HEK293 (cell line): ENCODE results near the gene DOK7.

Experiments
- ZNF155 ChIP-seq: fragments of 450-650 bp; formaldehyde crosslinking; IDR thresholded peaks from 2 replicates; pipeline ENCODE4 v1.5.1; 2016; ENCODE audit warnings: missing biosample characterization, missing genetic modification characterization
- ZNF239 ChIP-seq: fragments of 450-650 bp; formaldehyde crosslinking; IDR thresholded peaks from 2 replicates; pipeline ENCODE4 v1.5.1; 2016; ENCODE audit warnings: missing biosample characterization, missing genetic modification characterization
- ZNF521 ChIP-seq: fragments of 450-650 bp; formaldehyde crosslinking; IDR thresholded peaks from 2 replicates; pipeline ENCODE4 v1.5.1; 2017; ENCODE audit warnings: missing biosample characterization, mild to moderate bottlenecking, missing genetic modification characterization
- ZNF544 ChIP-seq: fragments of 450-650 bp; formaldehyde crosslinking; IDR thresholded peaks from 2 replicates; pipeline ENCODE4 v1.5.0; 2017; ENCODE audit warnings: missing biosample characterization, missing genetic modification characterization
- ZNF747 ChIP-seq: fragments of 450-650 bp; formaldehyde crosslinking; IDR thresholded peaks from 2 replicates; pipeline ENCODE4 v1.5.1; 2016; ENCODE audit warnings: missing biosample characterization, missing genetic modification characterization
- TF ChIP-seq, protein P1 (sequence below): sonication (generic); formaldehyde crosslinking; IDR thresholded peaks from 2 replicates; pipeline ENCODE4 v1.8.1; 2022; ENCODE audit warnings: mild to moderate bottlenecking, moderate library complexity, missing genetic modification reagents

DNA sequence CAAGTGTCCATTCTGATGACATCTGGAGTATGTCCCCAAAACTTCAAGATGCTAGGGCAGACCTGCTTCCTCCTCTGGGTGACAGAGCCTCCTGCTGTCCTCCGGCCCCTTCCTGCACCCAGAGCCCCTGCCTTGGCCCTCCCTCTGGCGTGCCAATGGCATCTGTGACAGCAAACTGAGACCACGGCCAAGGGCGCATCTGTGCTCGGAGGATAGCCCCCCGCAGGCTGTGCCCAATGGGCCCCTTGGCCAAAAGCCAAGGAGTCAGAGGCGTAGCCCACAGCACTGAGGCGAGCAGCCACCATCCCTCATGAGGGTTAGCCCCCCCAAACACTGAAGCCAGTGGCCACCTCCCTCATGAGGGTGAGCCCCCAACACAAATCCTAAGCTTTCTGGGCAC is 61.2 kb downstream of the DOK7 start:
- TF ChIP-seq ZNF155, result no peak
- no peak for TF ChIP-seq ZNF544 (tag by site-specific recombination)
- TF ChIP-seq ZNF521 (tag by site-specific recombination), result no peak
- TF ChIP-seq ZNF747, result no peak
- TF ChIP-seq, protein P1, sequence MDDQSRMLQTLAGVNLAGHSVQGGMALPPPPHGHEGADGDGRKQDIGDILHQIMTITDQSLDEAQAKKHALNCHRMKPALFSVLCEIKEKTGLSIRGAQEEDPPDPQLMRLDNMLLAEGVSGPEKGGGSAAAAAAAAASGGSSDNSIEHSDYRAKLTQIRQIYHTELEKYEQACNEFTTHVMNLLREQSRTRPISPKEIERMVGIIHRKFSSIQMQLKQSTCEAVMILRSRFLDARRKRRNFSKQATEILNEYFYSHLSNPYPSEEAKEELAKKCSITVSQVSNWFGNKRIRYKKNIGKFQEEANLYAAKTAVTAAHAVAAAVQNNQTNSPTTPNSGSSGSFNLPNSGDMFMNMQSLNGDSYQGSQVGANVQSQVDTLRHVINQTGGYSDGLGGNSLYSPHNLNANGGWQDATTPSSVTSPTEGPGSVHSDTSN (CRISPR knock-in tag), result no peak
- TF ChIP-seq ZNF239 (tag by site-specific recombination), result no peak
